ENCODE results near the gene GTF2H2C_2.
"Not testable (repeated sequence)": the region's sequence is repeated elsewhere in the genome, so short reads cannot be mapped to it uniquely, and the experiment has no call there.

DNA sequence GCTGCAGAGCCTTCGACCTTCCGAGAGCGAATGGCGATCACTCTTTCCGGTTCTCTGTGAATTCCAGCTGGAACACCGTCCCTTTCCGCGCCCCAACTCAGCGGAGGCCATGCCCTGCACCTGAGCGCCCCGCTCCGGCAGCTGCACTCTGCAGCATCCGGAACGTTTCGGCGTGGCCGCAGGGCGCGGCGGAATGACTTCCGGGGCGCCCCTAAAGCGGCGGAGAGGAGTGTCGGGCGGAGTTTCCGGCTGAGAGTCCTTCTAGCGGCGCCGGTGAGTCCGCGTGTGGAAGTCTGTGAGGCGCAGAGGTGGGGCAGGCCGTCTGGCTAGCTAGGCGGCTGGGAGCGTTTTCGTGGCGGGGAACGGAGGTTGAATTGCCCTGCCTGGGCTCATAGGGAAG is at the start of gene GTF2H2C_2:
- TF ChIP-seq, protein P1, sequence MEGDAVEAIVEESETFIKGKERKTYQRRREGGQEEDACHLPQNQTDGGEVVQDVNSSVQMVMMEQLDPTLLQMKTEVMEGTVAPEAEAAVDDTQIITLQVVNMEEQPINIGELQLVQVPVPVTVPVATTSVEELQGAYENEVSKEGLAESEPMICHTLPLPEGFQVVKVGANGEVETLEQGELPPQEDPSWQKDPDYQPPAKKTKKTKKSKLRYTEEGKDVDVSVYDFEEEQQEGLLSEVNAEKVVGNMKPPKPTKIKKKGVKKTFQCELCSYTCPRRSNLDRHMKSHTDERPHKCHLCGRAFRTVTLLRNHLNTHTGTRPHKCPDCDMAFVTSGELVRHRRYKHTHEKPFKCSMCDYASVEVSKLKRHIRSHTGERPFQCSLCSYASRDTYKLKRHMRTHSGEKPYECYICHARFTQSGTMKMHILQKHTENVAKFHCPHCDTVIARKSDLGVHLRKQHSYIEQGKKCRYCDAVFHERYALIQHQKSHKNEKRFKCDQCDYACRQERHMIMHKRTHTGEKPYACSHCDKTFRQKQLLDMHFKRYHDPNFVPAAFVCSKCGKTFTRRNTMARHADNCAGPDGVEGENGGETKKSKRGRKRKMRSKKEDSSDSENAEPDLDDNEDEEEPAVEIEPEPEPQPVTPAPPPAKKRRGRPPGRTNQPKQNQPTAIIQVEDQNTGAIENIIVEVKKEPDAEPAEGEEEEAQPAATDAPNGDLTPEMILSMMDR (conservative IDR thresholded peaks at IDR 0.05 in 1 of 2, IDR thresholded peaks at IDR 0.05 in 1 of 2; ENCODE audit: low read depth in 1 of 2, low read length in 2 of 2), result not testable (repeated sequence)
- TF ChIP-seq EZH2 (IDR thresholded peaks at IDR 0.05; ENCODE audit: low read length, missing control alignments), result not testable (repeated sequence)
